Lower lobe of right lung (tissue), 2 donors: ENCODE measurements around the gene MCMBP. TPM values are rescaled to one million over a fixed set of nuclear protein-coding genes. Genes with fewer than 3 reads are reported as not detected.
A peak's percentile ranks its signal among the peaks of the same experiment; 100 is the strongest.

Experiments
- ATAC-seq, 2 donors: fragments of 200-7000 bp; cut with Tn5 transposase; one replicate each; pipeline ENCODE4 v1.9.1; 2020 to 2022; ENCODE audit warnings: mild to moderate bottlenecking in 2 of 2, moderate library complexity in 2 of 2
- DNase-seq: peaks from one replicate; pipeline ENCODE4 v3.0.0-alpha.2; 2020
- H3K27ac ChIP-seq: fragments of 200-600 bp; one replicate; pipeline ENCODE4 v1.8.0; 2022
- H3K27me3 ChIP-seq: fragments of 200-600 bp; one replicate; pipeline ENCODE4 v1.8.0; 2022; ENCODE audit warnings: low read depth
- H3K36me3 ChIP-seq: fragments of 200-600 bp; one replicate; pipeline ENCODE4 v1.8.0; 2022; ENCODE audit warnings: mild to moderate bottlenecking
- H3K4me1 ChIP-seq: fragments of 200-600 bp; one replicate; pipeline ENCODE4 v1.8.0; 2022
- H3K4me3 ChIP-seq: fragments of 200-600 bp; one replicate; pipeline ENCODE4 v1.8.0; 2022; ENCODE audit warnings: mild to moderate bottlenecking
- H3K9me3 ChIP-seq: fragments of 200-600 bp; one replicate; pipeline ENCODE4 v1.8.0; 2022
- intact Hi-C: fragments of 100-400 bp; cut with DNase I; formaldehyde crosslinking; loops from one replicate; pipeline ENCODE4 v1.11.0; 2022
- total RNA-seq: library from RNA; stranded (reverse); fragmentation: NEBNext Ultra II Directional; extraction: Animal tissue kit (Norgen Biotek cat#: 25700); gene quantifications from one replicate; pipeline ENCODE4 v1.2.1, GENCODE V29; 2021
- TF ChIP-seq, protein P1 (sequence below): fragments of 200-600 bp; IDR thresholded peaks from one replicate; pipeline ENCODE4 v1.8.0; 2022; ENCODE audit warnings: antibody characterized with exemption, mild to moderate bottlenecking
- donor health status: DM: no; HTN: yes; CAD: no; lungs with severe emphysema.

The MCMBP gene
- total RNA-seq, 1 donor from 2014 or later = 52.1 TPM

DNA sequence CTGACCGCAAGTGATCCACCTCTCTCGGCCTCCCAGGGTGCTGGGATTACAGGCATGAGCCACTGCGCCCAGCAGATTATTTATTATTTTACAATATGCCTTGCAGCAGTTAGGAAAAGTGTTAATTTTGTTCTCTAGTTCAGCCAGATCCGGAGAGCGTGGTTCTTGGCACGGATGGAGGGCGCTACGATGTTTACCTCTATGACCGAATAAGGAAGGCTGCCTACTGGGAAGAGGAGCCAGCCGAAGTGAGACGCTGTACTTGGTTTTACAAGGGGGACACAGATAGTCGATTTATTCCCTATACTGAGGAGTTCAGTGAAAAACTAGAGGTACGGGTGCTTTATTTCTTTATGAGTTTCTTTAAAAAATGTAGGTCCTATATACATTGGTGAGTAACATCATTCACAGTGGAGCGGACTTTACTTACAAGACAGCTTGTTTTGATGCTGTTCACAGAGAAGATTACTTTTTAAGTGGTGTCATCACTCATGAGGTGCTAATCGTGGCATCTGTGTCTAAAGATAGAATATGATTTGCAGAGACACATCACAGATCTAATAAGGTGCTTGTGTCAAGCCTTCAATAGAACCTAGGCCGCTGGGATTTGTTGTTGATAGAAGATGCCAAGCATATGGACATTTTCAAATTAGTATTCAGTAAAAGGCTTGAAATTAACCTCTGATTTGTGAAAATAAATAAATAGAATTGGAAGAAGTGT is 31.5 kb upstream of the MCMBP start:
- no peaks in the 10 kb centered on the region for H3K9me3 ChIP-seq
- TF ChIP-seq, protein P1, sequence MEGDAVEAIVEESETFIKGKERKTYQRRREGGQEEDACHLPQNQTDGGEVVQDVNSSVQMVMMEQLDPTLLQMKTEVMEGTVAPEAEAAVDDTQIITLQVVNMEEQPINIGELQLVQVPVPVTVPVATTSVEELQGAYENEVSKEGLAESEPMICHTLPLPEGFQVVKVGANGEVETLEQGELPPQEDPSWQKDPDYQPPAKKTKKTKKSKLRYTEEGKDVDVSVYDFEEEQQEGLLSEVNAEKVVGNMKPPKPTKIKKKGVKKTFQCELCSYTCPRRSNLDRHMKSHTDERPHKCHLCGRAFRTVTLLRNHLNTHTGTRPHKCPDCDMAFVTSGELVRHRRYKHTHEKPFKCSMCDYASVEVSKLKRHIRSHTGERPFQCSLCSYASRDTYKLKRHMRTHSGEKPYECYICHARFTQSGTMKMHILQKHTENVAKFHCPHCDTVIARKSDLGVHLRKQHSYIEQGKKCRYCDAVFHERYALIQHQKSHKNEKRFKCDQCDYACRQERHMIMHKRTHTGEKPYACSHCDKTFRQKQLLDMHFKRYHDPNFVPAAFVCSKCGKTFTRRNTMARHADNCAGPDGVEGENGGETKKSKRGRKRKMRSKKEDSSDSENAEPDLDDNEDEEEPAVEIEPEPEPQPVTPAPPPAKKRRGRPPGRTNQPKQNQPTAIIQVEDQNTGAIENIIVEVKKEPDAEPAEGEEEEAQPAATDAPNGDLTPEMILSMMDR = no peak
- H3K27me3 ChIP-seq = no peaks in the 10 kb centered on the region
- H3K4me1 ChIP-seq = peaks cover 6% of the 10 kb centered on the region
- intact Hi-C loops = no loop called here
- H3K36me3 ChIP-seq = peaks cover 92% of the 10 kb centered on the region
- no peak overlapping the region for H3K4me3 ChIP-seq
- H3K27ac ChIP-seq = no peak overlapping the region
- DNase-seq = no peak
- no peak for ATAC-seq

DNA sequence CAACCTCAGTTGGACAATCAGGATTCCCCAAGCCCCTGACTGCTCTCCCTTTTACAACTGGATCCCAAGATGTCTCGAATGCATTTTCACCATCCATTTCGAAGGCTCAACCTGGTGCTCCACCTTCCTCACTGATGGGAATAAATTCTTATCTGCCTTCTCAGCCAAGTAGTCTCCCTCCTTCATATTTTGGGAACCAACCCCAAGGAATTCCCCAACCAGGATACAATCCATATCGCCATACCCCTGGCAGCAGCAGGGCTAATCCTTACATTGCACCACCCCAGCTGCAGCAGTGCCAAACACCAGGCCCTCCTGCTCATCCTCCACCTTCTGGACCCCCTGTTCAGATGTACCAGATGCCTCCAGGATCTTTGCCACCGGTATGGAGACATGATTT is 25.9 kb upstream of the MCMBP start:
- DNase-seq (no peak), ATAC-seq (no peak)
- Histone ChIP-seq H3K27ac (no peak overlapping the region), H3K36me3 (peaks cover 55% of the 10 kb centered on the region), H3K27me3 (no peaks in the 10 kb centered on the region), H3K4me1 (peaks cover 46% of the 10 kb centered on the region), H3K4me3 (no peak overlapping the region), H3K9me3 (no peaks in the 10 kb centered on the region)
- intact Hi-C loops = no loop called here
- TF ChIP-seq, protein P1 = no peak

DNA sequence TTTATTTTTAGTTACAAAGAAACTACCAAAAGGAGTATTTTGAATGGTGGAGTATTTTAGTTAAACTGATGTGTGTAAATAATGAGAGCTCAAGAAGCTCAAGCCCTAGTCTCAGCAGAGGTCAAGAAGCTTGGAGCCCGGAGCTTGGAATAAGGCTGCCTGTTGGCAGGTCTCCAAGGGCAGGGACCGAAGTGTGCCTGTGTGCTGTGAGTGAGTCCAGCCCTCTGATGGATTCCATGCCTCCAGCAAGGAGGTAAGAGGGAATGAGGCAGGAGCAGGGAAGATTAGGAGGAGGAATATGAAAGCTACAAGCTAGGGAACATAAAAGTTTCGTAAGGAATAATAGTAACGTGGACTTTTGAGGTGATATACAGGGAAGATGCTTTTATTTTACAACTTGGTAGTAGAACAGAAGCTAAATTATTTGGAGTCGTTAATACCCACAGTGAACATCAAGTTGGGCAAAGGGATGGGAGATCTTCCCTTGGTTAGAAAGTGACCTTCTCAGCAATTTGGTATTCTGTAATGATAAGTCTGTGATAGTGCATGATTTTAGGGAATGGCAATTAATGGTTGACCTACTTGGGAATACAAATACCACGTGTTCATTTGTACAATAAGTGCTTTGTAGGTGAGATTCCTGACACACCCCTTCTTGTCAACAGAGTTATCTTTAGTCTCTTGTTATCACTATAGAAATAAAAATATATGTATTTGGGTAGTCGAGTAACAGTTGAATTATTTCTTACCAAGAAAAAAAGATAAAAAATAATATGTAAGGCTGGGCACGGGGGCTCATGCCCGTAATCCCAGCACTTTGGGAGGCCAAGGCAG is 24.5 kb upstream of the MCMBP start:
- H3K36me3 ChIP-seq = peaks cover 41% of the 10 kb centered on the region
- peaks cover 54% of the 10 kb centered on the region for H3K4me1 ChIP-seq
- no peaks in the 10 kb centered on the region for H3K9me3 ChIP-seq
- peak; percentile 62 to 72 for ATAC-seq
- no peak overlapping the region for H3K4me3 ChIP-seq
- no peaks in the 10 kb centered on the region for H3K27me3 ChIP-seq
- H3K27ac ChIP-seq = peak overlapping the region; percentile 46
- TF ChIP-seq, protein P1 = no peak
- intact Hi-C loops = no loop called here
- peak; percentile 84 for DNase-seq

- intact Hi-C loops = no loop called here
- ATAC-seq (peak; percentile 56 to 66), DNase-seq (no peak)
- Histone ChIP-seq H3K27ac (peak overlapping the region; percentile 46), H3K36me3 (peaks cover 33% of the 10 kb centered on the region), H3K4me1 (peaks cover 61% of the 10 kb centered on the region), H3K4me3 (no peak overlapping the region), H3K9me3 (no peaks in the 10 kb centered on the region), H3K27me3 (no peaks in the 10 kb centered on the region)
- TF ChIP-seq, protein P1 = no peak
These were observed 23.5 kb upstream of the MCMBP start for GRCh38 chr10:119896061-119896655.

- H3K27ac ChIP-seq = no peak overlapping the region
These were observed 21.3 kb upstream of the MCMBP start for GRCh38 chr10:119893845-119894427.

More at GRCh38 chr10:119893845-119894427, 21.3 kb upstream of the MCMBP start:
- H3K27me3 ChIP-seq = no peaks in the 10 kb centered on the region
- H3K4me1 ChIP-seq = peaks cover 54% of the 10 kb centered on the region
- H3K9me3 ChIP-seq = no peaks in the 10 kb centered on the region
- peaks cover 16% of the 10 kb centered on the region for H3K36me3 ChIP-seq
- TF ChIP-seq, protein P1 = no peak
- peak overlapping the region; percentile 86 for H3K4me3 ChIP-seq
- ATAC-seq = no peak
- no peak for DNase-seq
- intact Hi-C loops = no loop called here
